NCI-H2029 (cell line): ENCODE measurements around the gene AGAP1.
"Not testable (repeated sequence)": the region's sequence is repeated elsewhere in the genome, so short reads cannot be mapped to it uniquely, and the experiment has no call there.

Source experiments
- DNase-seq: peaks from one replicate; lab custom pipeline; 2025; lab: John Stamatoyannopoulos, UW

AGAP1 gene

DNA sequence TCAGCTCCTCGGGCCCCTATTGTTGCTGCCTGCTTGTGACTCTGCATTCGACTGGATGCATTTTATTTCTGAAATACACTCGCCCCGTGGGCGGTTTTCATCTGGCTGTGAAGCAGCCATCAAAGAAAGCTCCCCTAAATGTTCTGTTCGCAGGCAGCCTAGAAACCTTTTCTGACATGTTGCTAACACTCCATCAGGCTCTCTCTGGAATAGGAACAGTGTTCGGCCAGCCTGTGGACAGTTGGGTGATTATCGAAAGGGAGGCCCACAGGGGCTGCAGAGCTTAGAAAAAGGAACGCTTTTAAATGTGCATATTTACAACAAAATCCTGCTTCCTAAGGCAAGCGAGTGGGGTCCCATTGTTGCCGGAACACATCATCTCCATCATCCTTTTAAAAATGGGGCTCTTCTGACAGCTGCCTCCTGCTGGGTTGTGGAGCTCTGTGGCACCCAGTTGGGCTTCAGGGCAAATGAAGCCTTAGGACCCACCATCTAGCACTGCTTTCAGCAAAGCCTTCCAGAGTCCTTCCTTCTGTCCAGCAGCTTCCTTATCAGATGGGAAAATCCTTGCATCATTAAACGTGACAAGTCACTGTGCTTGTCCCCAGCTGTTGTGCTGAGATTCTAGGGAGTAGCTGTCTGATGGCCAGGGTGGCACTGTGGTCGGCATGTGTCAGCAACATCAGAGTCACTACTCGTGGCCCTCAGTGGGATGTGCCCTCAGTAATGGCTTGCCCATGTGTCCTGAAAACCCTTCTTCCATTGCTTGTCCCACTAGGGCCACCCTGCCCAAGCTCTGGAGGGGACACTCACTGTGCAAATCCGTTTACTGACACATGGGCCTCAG is 571.7 kb downstream of the AGAP1 start:
- no peak for DNase-seq

DNA sequence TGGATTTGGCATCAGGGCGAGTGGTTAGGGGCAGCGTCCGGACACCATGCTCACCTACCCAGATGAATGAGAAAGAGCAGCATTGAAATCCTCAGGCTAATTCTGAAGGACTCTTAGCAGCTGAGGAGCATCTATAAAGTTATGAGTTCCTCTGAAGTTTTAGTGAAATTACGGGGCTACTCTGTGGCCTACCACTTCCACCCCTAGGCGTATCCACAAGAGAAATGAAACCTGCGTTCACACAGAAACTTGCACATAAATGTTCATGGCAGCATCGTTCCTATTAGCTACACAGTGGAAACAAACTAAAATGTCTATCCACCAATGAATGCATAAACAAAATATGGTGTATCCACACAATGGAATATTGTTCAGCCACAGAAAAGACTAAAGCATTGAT is 576.4 kb downstream of the AGAP1 start:
- DNase-seq, result no peak

DNA sequence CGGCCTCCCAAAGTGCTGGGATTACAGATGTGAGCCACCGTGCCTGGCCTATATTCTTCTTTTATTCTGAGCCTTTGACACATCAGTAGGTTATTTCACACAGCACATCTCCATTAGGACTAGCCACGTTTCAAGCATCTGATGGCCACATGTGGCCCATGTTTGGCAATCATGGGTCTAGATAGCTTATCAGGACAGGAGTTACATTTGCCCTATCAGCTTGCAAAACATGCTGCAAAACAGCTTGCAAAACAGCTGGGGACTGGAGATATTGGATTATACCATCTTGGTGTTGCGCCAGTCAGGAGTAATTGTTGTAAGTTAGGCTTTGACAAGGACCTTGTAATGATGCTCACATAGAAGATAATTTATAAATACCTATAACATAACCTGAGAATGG is 579.4 kb downstream of the AGAP1 start:
- DNase-seq, result no peak

DNA sequence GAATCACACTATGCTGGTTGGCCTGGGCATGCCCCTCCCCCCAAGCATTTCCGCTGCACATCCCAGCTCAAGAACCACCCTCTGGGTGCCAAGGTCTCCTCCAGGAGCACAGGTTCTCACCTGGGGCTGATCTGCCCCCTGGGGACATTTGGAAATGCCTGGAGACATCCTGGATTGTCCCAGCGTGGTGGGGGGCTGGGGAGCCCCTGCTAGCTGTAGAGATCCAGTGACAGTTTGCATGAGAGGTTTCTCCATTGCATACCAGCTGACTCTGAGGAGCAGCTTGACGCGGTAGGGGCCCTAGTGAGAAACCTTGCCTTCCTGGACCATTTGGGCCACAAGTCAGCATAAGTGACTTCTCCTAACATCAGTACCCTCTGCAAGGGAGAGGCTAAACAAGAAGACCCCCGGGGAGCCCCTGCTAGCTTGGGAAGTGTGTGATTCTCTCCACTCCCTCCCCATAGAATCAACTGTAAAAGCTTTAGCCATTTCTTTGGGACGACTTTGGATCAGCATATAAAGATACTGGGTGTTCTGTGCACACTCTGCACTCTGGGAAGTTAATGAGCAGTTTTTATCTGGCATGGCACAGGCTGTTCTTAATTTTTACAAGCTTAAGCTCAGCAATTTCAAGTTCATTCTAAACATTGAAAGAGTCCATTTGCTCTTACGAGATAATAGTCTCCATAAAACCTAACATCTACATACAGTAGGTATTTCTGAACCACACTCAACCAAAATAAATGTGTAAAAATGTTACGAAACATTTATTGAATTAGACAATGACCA is 580.2 kb downstream of the AGAP1 start:
- no peak for DNase-seq

DNA sequence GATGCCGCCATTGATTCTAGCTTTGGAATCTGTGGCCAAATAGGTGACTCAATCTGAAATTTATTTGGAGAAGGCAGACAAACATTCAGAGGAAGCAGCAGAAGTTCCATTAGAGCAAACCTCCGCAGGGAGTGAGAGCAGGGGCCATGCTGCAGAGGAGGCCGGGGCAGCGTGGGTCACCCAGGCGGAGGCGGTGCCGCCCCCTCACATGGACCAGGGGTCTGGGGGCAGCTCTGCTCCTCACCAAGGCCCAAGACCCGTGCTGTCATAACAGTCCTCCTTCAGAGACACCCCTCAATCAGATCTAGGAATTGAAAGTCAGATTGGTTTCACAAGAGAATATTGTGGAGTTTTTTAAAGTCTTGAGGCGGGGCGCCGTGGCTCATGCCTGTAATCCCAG is 582.0 kb downstream of the AGAP1 start:
- DNase-seq, result no peak

DNA sequence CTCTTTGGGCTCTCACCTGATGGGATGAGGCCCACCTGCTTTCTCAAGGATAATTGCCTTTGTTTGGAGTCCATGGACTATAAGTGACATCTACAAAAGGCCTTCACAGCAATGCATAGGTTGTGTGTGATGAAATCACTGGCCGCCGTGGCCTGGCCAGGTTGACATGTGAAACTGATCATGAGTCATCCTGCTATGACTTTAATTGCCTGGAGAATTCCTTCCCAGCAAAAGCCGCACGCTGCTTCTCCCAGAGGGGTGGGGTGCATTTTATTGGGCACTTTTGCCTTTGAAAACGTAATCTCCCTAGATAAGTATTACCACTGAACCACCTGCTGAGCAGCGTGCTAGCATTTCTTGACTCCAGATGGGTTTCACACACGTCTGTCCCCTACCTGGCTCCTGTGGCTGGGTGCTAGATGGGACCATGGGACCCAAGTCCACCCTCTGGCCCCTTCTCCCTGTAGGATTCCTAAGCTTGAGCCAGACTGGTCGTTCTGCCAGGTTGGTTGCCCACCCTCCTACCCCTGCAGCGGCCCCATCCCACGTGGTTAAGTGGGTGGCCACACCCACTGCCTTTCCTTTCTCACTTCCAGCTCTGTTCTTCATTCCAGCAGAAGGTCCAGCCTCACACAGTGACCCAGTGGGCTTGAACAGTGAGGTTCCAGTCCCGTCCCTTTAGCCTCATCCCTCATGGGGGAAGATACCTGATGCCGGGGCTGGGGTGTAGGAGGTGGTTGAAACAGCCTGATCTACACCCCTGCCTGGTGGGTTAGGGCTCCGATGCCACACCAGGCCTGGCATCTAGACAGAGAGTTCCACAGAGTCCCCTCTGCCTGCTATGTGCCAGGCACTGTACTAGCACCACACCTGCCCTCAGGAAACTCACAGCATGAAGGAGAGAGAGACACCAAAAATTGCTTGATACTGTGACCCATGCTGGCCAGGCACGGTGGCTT is 584.7 kb downstream of the AGAP1 start:
- DNase-seq, result no peak

DNA sequence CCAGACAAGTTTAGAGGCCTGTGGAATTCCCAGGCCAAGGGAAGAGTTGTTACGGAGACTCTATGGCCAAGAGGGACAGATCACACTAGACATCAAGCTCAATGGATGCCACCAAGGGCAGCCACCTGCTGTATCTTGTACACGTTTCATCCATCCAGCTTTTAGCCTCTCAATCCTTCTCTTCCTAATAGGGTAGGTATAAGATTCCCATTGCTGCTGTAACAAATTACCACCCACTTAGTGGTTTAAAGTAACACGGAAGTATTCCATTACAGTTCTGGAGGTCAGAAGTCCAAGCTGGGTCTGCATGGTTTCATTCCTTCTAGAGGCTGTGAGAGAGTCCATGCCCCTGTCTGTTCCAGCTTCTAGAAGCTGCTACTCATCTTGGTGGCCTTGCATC is 586.6 kb downstream of the AGAP1 start:
- DNase-seq, result no peak

DNA sequence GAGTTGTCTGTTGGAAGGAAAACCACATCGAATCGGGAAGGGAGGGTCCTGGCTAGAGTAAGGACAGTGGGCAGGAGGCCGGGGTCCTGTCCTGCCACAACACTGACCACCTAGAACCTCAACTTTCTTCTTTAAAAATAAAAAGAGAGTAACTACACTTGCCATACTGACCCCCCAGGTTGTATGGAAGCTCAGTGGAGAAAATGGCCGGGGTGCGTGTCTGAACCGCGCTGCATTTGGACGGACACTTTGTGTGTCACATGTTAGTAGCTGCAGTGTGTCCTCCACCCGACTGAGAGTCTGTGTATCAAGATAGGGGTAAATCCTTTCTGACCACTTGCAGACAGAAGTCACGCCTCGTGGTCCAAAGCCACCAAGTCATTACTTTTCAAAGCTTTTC is 587.3 kb downstream of the AGAP1 start:
- no peak for DNase-seq

DNA sequence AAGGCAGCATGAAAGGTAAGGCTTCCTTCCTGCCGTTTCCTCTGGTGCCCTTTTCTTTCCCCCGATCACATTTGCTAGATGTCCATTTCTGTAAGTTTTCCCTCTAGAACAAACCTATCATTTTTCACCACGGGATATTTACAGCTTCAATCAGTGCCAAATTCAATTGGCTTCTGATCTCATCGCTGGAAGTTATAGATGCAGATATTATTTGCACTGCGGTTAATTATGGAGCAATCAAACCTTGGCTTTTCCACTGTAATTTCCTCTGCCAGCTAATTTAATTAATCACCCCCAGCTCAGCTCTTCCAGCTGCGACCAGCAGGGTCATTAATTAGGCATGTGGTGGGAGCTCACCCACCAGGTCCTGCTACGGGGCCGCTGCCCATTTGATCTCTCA is 588.2 kb downstream of the AGAP1 start:
- no peak for DNase-seq

DNA sequence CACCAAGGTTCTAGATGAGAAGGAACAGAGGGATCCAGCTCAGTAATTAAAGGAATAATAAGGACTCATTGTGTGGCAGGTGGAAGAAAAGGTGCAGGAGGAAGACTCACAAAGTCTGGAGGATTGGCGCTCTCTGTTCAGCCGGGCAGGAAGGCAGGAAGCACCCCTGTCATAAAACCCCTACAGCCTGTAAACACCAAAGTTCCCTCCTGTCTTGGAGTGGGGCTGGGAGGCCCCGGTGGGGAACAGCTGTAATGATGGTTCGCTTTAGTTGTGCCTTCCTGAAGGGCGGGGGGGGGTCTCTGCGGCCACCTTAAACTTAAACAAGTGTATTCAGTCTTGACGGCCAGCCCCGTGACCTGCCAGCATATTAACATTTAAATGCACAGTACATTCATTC is 590.1 kb downstream of the AGAP1 start:
- DNase-seq, result no peak

DNA sequence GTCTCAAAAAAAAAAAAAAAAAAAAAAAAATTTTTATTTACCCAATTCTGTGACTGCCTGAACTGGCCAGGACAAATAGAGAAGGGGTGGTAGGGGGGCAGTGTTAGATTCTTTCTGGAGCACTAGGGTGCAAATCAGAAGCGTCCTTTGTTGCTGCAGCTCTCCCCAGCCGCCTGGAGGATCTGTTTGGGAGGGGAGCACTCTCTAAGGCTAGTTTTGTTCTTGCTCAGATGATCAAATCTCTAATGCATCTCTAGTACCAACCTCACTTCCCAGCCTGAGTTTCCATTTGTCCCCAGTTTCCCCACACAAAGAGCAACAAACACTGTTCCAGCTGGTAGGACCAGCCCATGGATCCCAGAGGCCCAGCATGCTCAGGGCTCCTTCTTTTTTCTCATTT is 591.4 kb downstream of the AGAP1 start:
- no peak for DNase-seq

DNA sequence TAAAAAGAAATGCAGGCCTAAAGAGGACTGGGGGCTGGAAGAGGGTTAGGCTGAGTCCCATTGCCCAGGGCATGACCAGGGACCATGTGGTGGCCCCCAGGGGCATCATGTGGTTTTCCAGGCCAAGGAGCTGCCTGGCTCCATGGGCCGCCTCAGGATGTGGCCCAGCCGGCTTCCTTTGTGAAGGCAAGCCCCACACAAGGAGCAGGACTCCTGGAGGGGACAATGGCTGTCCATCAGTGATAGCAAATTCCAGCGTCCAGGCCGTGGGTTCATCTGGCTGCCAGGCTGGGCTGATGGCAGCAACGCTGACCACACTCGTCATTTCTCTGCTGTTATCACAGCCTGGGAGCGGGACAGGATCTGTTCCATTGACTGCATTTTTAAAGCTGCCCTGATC is 591.8 kb downstream of the AGAP1 start:
- no peak for DNase-seq

DNA sequence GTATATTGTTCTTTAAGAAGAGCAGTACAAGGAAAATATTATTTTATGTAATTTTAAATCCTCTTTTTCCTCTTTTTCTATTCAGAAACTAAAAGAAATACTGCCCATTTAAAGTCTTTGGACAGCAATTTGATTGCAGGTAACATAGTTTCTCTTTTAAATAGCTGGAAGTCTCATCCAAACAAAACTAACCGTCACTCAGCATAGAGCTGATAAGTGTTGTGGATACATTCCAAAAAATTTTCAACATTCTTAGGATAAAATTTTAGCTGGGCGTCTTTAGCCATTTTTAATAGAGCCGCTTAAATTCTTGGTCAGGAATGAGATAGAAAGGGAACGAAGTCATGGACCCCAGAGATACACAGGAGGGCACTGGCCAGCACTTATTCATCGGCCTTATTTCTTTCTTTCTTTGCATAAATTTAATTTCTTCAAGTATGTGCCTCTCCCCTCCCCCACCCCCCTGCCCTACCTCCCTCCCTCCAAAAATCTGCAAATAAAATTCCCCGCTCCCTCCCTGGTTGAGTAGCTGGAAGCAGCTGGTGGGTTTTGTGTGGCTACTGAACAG is 592.6 kb downstream of the AGAP1 start:
- no peak for DNase-seq

DNA sequence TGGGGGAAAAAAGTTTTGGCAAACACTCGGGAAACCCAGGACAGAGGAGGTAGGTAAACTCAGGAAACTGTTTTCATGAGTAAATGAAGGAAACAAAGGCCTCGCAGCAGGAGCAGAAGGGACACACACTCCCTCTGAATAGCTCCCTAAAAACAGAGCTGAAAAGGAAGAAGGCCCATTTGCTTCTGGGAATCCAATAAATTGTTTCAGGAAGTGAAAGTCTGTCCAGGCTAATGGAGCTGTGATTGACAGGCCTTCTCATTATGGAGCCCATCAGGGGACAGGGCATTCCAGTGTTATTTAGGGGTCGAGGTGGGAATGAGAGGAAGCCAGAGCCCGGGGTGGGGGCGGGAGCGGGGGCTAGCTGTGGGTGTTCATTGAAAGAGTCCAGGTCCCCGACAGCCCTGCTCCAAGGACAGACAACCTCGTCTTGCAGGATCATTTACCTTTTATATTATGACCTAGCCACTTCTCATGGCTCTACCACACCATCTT is 593.2 kb downstream of the AGAP1 start:
- no peak for DNase-seq

DNA sequence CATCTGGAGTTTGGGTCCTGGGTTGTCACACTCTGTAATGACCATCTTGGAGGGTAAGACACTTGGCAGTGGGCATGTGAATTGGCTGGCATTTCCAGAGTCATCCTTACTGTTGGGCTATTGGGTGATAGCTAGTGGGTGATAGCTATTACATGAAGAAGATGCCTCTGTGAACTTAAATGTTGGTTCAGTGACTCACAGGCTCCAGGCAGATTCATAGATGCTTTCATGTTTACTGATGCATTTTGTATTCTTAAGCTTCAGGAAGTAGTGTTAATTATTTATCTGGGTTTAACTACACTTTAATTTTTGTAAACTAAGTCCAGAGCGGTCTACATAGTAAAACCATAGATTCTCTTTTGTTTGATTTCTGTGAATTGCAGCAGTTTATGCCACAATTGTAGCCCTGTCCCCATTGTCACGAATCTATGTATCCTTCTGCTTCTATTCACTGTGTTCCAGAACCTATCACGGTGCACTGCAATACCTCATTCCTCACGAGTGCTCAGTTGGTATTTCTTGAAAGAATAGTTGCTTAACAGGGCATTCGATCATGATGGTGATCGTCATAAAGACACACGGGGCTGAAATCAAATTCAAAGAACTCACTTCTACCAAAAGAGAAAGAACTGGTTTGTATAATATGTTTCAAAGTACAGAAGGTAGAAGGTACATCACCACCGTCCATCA is 594.7 kb downstream of the AGAP1 start:
- DNase-seq, result no peak

DNA sequence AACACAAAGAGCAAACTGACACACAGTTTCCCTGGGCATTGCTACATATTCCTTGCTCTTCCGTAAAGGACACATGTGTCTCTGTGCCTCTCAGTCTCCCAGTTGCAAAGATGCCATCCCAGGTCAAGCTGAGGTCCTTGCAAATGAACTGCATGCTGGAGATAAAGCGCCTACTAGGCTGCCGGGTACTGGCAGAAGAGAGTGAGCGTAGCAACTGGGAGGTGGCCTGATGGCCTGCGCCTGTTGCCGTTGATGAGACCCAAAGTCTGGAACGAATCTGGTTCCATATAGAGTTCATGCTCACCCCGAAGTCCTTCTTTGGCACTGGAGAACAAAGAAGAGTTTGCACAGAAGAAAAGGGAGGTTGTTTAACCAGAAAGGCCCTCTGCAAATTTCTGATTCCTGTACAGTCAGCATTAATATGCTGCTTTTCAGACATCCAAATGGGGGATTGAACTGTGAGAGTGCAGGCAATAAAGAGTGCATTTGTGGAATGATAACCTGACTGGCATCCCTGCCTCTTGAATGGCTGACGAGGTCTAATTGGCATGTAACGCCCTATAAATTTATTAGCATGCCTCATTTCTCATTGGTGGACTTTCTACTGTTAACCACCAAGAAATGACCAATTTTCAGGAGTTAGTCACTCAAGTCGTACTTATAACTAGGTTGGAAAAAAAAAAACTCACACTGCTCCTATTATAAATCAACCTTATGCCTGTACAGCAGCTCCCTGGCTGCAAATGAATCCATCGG is 595.6 kb downstream of the AGAP1 start:
- DNase-seq, result no peak

DNA sequence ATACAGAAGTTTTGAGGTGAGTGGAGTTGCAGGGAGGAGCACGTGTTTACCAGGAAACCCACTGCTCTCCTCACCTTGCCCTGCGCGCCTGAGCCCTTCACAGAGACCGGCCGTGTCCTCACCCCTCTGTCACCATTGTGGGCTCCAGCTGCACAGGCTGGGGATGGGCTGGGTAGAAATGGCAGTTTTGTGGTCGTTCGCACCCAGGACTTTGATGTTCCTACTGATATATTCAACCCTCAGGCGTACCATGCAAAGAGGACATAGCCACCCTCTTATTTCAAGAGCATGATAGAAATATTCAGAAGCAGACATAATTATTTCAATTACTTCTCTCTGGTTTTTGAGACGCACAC is 596.2 kb downstream of the AGAP1 start:
- no peak for DNase-seq

DNA sequence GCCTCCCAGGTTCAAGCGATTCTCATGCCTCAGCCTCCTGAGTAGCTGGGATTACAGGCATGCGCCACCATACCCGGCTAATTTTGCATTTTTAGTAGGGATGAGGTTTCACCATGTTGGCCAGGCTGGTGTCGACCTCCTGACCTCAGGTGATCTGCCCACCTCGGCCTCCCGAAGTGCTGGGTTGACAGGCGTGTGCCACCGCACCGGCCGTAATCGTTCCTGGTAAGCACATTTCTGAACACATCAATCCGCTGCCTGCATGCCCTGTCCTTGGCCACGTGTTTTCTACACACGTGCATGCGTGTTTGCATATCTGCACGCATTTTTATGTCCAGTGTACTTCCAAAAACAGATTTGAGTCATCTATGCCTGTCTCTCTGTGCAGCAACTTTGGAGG is 597.0 kb downstream of the AGAP1 start:
- not testable (repeated sequence) for DNase-seq

DNA sequence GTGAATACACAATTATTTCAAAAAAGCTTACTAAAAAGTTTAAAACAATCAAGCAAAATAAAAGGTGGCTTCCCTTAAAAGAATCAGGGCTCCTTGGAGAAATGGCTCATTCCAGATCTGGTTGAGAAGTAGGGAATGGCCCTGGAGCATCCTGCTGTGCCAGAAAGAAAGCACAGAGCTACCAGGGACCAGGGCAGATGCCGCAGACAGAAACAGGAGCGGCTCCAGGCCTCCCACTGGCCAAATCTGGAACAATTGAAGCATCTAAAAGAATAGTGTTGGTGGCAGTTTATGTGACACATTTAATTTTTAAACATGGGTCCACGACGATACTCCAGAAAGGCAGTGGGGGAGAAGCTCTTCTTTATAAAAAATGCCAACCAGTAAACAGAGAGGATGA is 598.9 kb downstream of the AGAP1 start:
- no peak for DNase-seq

DNA sequence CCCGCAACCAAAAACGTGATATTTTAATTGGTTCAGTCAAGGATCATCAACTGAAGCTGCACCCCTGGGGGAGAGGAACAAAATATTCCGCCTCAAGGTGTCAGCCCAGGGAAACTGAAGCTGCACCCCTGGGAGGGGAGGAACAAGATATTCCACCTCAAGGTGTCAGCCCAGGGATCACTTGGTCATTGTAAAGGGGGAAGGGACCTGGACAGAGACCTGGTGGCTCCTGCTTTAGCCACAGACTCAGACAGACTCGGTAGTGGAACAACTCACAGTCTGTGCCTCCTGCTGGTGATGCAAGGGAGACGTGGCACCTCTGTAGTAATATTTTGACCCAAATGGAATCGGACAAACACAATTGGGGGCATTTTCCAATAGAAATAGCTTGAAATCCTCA is 599.3 kb downstream of the AGAP1 start:
- no peak for DNase-seq

DNA sequence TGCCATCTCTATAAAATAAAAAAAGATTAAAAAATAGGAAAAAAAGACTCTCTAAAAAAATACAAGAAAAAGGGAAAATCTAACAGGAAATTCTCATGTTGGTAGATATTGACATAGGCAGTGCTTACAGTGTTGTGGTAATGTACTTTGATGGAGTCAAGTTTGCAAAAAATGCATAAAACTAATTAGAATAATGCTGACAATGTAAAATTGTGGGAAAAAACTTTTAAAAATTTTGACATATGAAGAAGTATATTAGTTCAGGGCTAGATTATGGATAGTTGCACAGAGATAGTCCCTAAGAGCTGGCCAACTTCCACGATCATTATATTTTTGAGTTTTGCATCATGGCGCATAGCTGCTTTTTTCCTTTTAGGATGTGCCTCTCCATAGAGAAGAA is 601.7 kb downstream of the AGAP1 start:
- DNase-seq, result no peak
